ENCODE data around the gene WIZ.

DNA sequence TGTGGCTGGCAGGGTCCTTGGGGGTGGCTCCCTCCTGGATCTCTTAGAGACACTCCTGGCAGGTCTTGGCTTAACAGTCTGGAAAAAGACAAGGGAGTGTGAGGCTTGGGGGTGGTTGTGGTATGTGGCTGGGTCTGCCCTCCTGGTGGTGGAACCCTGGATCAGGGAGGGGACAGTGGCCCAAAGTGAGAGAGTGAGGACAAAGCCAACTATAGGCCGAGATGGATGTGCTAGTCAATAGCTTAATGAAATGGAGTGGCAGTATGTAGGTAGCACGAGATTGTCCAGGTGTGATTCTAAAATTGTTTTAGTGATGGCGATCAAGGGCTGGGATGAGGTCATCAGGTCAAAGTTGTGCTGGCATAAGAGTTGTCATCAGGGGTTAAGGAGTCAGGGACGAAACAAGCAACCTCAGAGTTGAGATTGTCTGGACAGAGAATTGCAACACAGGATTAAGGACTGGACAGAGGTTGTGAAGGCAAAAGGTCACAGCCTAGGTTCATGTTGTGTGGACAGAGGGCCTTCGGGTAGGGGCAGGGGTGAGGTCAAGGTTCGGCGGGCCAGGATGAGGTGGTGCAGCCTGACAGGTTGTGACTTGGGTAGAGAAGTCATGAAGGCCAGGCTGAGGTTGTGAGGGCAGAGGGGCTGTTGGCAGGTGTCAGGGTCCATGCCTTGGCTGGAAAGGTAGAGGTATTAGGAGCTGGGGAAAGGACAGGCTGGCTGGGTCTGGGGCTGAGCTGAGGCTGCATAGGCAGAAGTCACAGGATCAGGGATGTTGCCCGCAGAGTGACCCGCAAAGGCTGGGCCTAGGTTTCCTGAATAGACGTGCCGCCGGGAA, 19.1 kb upstream of the WIZ start:
- TF ChIP-seq, protein P1, sequence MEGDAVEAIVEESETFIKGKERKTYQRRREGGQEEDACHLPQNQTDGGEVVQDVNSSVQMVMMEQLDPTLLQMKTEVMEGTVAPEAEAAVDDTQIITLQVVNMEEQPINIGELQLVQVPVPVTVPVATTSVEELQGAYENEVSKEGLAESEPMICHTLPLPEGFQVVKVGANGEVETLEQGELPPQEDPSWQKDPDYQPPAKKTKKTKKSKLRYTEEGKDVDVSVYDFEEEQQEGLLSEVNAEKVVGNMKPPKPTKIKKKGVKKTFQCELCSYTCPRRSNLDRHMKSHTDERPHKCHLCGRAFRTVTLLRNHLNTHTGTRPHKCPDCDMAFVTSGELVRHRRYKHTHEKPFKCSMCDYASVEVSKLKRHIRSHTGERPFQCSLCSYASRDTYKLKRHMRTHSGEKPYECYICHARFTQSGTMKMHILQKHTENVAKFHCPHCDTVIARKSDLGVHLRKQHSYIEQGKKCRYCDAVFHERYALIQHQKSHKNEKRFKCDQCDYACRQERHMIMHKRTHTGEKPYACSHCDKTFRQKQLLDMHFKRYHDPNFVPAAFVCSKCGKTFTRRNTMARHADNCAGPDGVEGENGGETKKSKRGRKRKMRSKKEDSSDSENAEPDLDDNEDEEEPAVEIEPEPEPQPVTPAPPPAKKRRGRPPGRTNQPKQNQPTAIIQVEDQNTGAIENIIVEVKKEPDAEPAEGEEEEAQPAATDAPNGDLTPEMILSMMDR (IDR thresholded peaks at IDR 0.05), result no peak
- TF ChIP-seq EZH2 (IDR thresholded peaks at IDR 0.05; ENCODE audit: borderline replicate concordance, insufficient read depth, low read depth, low read length, poor library complexity, severe bottlenecking), result no peak

All from B cell (primary cell).